Lung (tissue), 12 donors: ENCODE data around the gene ZNF552. TPM values are rescaled to one million over a fixed set of nuclear protein-coding genes. Genes with fewer than 3 reads are reported as not detected.

Experiments
- ATAC-seq: fragments of 200-7000 bp; cut with Tn5 transposase; one replicate; pipeline ENCODE4 v1.9.1; 2020; ENCODE audit warnings: moderate number of reproducible peaks; ENCODE audit not compliant: insufficient read depth, low FRiP score
- DNase-seq, 3 donors: peaks; one replicate each; pipeline ENCODE4 v3.0.0-alpha.2; 2013 to 2017
- H3K27ac ChIP-seq, 2 donors: one replicate each; pipeline ENCODE4 v1.5.1; 2013; ENCODE audit warnings: mild to moderate bottlenecking in 2 of 2, moderate library complexity in 2 of 2, control low read depth in 1 of 2, inconsistent platforms in 1 of 2, low read depth in 1 of 2, low read length in 1 of 2
- H3K27me3 ChIP-seq, 3 donors: one replicate each; pipeline ENCODE4 v1.5.1; 2013; ENCODE audit warnings: low read length in 2 of 3; ENCODE audit not compliant: control insufficient read depth in 3 of 3, insufficient read depth in 3 of 3
- H3K36me3 ChIP-seq, 4 donors: one replicate each; pipeline ENCODE4 v1.5.1; 2013; ENCODE audit warnings: low read length in 4 of 4, mild to moderate bottlenecking in 1 of 4, moderate library complexity in 1 of 4; ENCODE audit not compliant: control insufficient read depth in 4 of 4, insufficient read depth in 4 of 4
- H3K4me1 ChIP-seq, 5 donors: one replicate each; pipeline ENCODE4 v1.5.1; 2013; ENCODE audit warnings: low read length in 5 of 5, mild to moderate bottlenecking in 2 of 5, moderate library complexity in 1 of 5; ENCODE audit not compliant: control insufficient read depth in 5 of 5, insufficient read depth in 5 of 5
- H3K4me3 ChIP-seq: one replicate; pipeline ENCODE4 v1.5.1; 2013; ENCODE audit warnings: mild to moderate bottlenecking, control low read depth, moderate library complexity
- H3K9ac ChIP-seq, 2 donors: one replicate each; pipeline ENCODE4 v1.5.1; 2013; ENCODE audit warnings: low read length in 2 of 2, control low read depth in 1 of 2; ENCODE audit not compliant: insufficient read depth in 1 of 2
- H3K9me3 ChIP-seq, 4 donors: one replicate each; pipeline ENCODE4 v1.5.1; 2013; ENCODE audit warnings: low read length in 3 of 4, mild to moderate bottlenecking in 1 of 4, moderate library complexity in 1 of 4; ENCODE audit not compliant: control insufficient read depth in 4 of 4, insufficient read depth in 3 of 4
- CTCF ChIP-seq: IDR thresholded peaks from 2 replicates; pipeline ENCODE4 v1.5.1; 2012; ENCODE audit warnings: mild to moderate bottlenecking; ENCODE audit errors: control extremely low read depth, extremely low read depth
- WGBS, 2 donors: extraction: QIAGEN DNeasy Blood & Tissue Kit; methylation state at CpG; one replicate each; pipeline ENCODE4 v1.1.7; 2013; 5-methylcytosine and 5-hydroxymethylcytosine counted together
- polyA plus RNA-seq, 2 donors: library from polyadenylated mRNA; stranded (reverse); fragments of 200-250 nt; gene quantifications; one replicate each; pipeline ENCODE4 v1.2.1, GENCODE V29; 2013
- total RNA-seq, 2 donors: library from RNA; depleted of rRNA in 1 of 2; stranded (reverse); fragments of >200 nt in 1 of 2; gene quantifications; one replicate each; pipeline ENCODE4 v1.2.1, GENCODE V29; 2014 to 2021
- donor health status: control.
- donor health status: control.
- donor health status: Bipolar disorder and iron deficiency.
- donor health status: healthy.
- donor health status: DM: yes; HTN: yes; CAD: no.

ZNF552 gene
- total and polyA plus RNA-seq, 4 donors: 5.9 to 44.1 (median 11.2) TPM

- Histone ChIP-seq H3K27me3 (no peaks in the 10 kb centered on the region), H3K9me3 (peaks cover 0 to 35% (median 14%) of the 10 kb centered on the region in 4 donors), H3K4me1 (no peaks in the 10 kb centered on the region), H3K9ac (no peak overlapping the region), H3K36me3 (peaks cover 29 to 76% (median 51%) of the 10 kb centered on the region in 4 donors), H3K4me3 (no peak overlapping the region), H3K27ac (no peak overlapping the region)
- no peak for TF ChIP-seq CTCF
- no peak for ATAC-seq
- WGBS, 2 donors: 94 to 96% methylated on average over 2 of the region's 2 CpGs
- peak in 2 of 3 donors; percentile 15 to 22 for DNase-seq
These were observed 55.6 kb downstream of the ZNF552 start for GRCh38 chr19:57759096-57759495.

- H3K27ac ChIP-seq: no peak overlapping the region
- no peak for DNase-seq
- WGBS, 2 donors: 94 to 96% methylated on average over 2 of the region's 2 CpGs
- H3K9me3 ChIP-seq: peaks cover under 1 to 39% (median 24%) of the 10 kb centered on the region in 4 donors
- H3K36me3 ChIP-seq: peaks cover 40 to 81% (median 59%) of the 10 kb centered on the region in 4 donors
- no peaks in the 10 kb centered on the region for H3K4me1 ChIP-seq
- ATAC-seq: no peak
- no peak overlapping the region for H3K9ac ChIP-seq
- H3K27me3 ChIP-seq: no peaks in the 10 kb centered on the region
- no peak for TF ChIP-seq CTCF
- H3K4me3 ChIP-seq: no peak overlapping the region
These were observed 56.8 kb downstream of the ZNF552 start for GRCh38 chr19:57757941-57758340.

Other genes with a start within 250 kb of the ZNF552 start
- gene ZNF416, start 236.0 kb downstream of the ZNF552 start, total RNA-seq: 1 to 10 TPM; 4.2 to 4.6 TPM
- gene ZNF416, start 236.0 kb downstream of the ZNF552 start, polyA plus RNA-seq: 1 to 10 TPM; 1.7 to 2.2 TPM
- gene ZIK1, start 230.8 kb downstream of the ZNF552 start, total RNA-seq: 10 to 100 TPM in 1 of 2 donors, 1 to 10 TPM in 1; 4.3 to 13.8 TPM
- 1 to 10 TPM; 1.0 to 2.7 TPM for gene ZIK1, start 230.8 kb downstream of the ZNF552 start, polyA plus RNA-seq
- gene ZNF530, start 215.0 kb downstream of the ZNF552 start, total RNA-seq: 1 to 10 TPM; 4.0 to 4.7 TPM
- 1 to 10 TPM; 1.5 to 2.1 TPM for gene ZNF530, start 215.0 kb downstream of the ZNF552 start, polyA plus RNA-seq
- gene ZNF134, start 200.7 kb downstream of the ZNF552 start, total RNA-seq: 10 to 100 TPM; 17.7 to 33.2 TPM
- 1 to 10 TPM; 3.6 to 8.2 TPM for gene ZNF134, start 200.7 kb downstream of the ZNF552 start, polyA plus RNA-seq
- 10 to 100 TPM; 10.7 to 36.9 TPM for gene ZNF211, start 181.7 kb downstream of the ZNF552 start, total RNA-seq
- 1 to 10 TPM; 6.5 to 7.1 TPM for gene ZNF211, start 181.7 kb downstream of the ZNF552 start, polyA plus RNA-seq
- under 1 TPM in 1 of 2 donors, not detected in 1; 0.21 TPM for gene ZSCAN4, start 146.0 kb downstream of the ZNF552 start, total RNA-seq
- under 1 TPM; 0.07 to 0.14 TPM for gene ZSCAN4, start 146.0 kb downstream of the ZNF552 start, polyA plus RNA-seq
- 10 to 100 TPM in 1 of 2 donors, 1 to 10 TPM in 1; 8.7 to 12.0 TPM for gene ZNF551, start 132.9 kb downstream of the ZNF552 start, total RNA-seq
- gene ZNF551, start 132.9 kb downstream of the ZNF552 start, polyA plus RNA-seq: 1 to 10 TPM; 1.5 to 3.1 TPM
- gene ZNF154, start 105.7 kb downstream of the ZNF552 start, total RNA-seq: 10 to 100 TPM in 1 of 2 donors, 1 to 10 TPM in 1; 3.7 to 34.6 TPM
- gene ZNF154, start 105.7 kb downstream of the ZNF552 start, polyA plus RNA-seq: 1 to 10 TPM; 1.2 to 1.9 TPM
- gene ZNF671, start 87.3 kb downstream of the ZNF552 start, total RNA-seq: 10 to 100 TPM in 1 of 2 donors, 1 to 10 TPM in 1; 9.7 to 17.1 TPM
- 1 to 10 TPM; 2.4 to 4.8 TPM for gene ZNF671, start 87.3 kb downstream of the ZNF552 start, polyA plus RNA-seq
- 10 to 100 TPM; 13.9 to 33.8 TPM for gene ZNF776, start 68.1 kb downstream of the ZNF552 start, total RNA-seq
- gene ZNF776, start 68.1 kb downstream of the ZNF552 start, polyA plus RNA-seq: 1 to 10 TPM; 2.9 to 5.6 TPM
- gene ZNF586, start 45.2 kb downstream of the ZNF552 start, total RNA-seq: 10 to 100 TPM; 14.8 to 48.1 TPM
- gene ZNF586, start 45.2 kb downstream of the ZNF552 start, polyA plus RNA-seq: 1 to 10 TPM; 4.8 to 7.4 TPM
- gene ZNF587B, start 15.4 kb upstream of the ZNF552 start, total RNA-seq: 10 to 100 TPM; 15.5 to 31.7 TPM
- gene ZNF587B, start 15.4 kb upstream of the ZNF552 start, polyA plus RNA-seq: 1 to 10 TPM; 4.0 to 7.3 TPM
- gene ZNF587, start 34.9 kb upstream of the ZNF552 start, total RNA-seq: 10 to 100 TPM; 20.0 to 44.4 TPM
- 10 to 100 TPM in 1 of 2 donors, 1 to 10 TPM in 1; 6.7 to 11.6 TPM for gene ZNF587, start 34.9 kb upstream of the ZNF552 start, polyA plus RNA-seq
- gene ZNF814, start 74.1 kb upstream of the ZNF552 start, total RNA-seq: 10 to 100 TPM; 15.5 to 29.4 TPM
- 1 to 10 TPM; 7.2 to 7.9 TPM for gene ZNF814, start 74.1 kb upstream of the ZNF552 start, polyA plus RNA-seq
- 10 to 100 TPM; 16.6 to 39.0 TPM for gene ZNF417, start 101.7 kb upstream of the ZNF552 start, total RNA-seq
- gene ZNF417, start 101.7 kb upstream of the ZNF552 start, polyA plus RNA-seq: 1 to 10 TPM; 3.3 to 3.9 TPM
- 10 to 100 TPM in 1 of 2 donors, 1 to 10 TPM in 1; 7.0 to 20.8 TPM for gene ZNF418, start 120.5 kb upstream of the ZNF552 start, total RNA-seq
- 1 to 10 TPM; 1.9 to 2.5 TPM for gene ZNF418, start 120.5 kb upstream of the ZNF552 start, polyA plus RNA-seq
- gene ZNF256, start 132.8 kb upstream of the ZNF552 start, total RNA-seq: 1 to 10 TPM; 4.9 to 8.1 TPM
- 1 to 10 TPM; 2.5 to 2.7 TPM for gene ZNF256, start 132.8 kb upstream of the ZNF552 start, polyA plus RNA-seq
- gene C19orf18, start 159.6 kb upstream of the ZNF552 start, total RNA-seq: 1 to 10 TPM; 1.2 to 1.3 TPM
- gene C19orf18, start 159.6 kb upstream of the ZNF552 start, polyA plus RNA-seq: 1 to 10 TPM in 1 of 2 donors, under 1 TPM in 1; 0.24 to 2.0 TPM
- 10 to 100 TPM; 16.9 to 37.9 TPM for gene ZNF606, start 187.9 kb upstream of the ZNF552 start, total RNA-seq
- 1 to 10 TPM; 6.0 to 6.5 TPM for gene ZNF606, start 187.9 kb upstream of the ZNF552 start, polyA plus RNA-seq
- gene ZSCAN1, start 219.1 kb upstream of the ZNF552 start, total RNA-seq: 1 to 10 TPM; 1.1 to 1.7 TPM
- gene ZSCAN1, start 219.1 kb upstream of the ZNF552 start, polyA plus RNA-seq: under 1 TPM; 0.30 to 0.63 TPM
- 10 to 100 TPM in 1 of 2 donors, 1 to 10 TPM in 1; 4.6 to 13.5 TPM for gene ZNF135, start 244.4 kb upstream of the ZNF552 start, total RNA-seq
- 1 to 10 TPM; 2.2 to 2.4 TPM for gene ZNF135, start 244.4 kb upstream of the ZNF552 start, polyA plus RNA-seq